GM19025 (cell line): Measurements from ENCODE around the gene PBX3.
"Not testable (repeated sequence)": the region's sequence is repeated elsewhere in the genome, so short reads cannot be mapped to it uniquely, and the experiment has no call there.

Experiments used
- ATAC-seq: cut with Tn5 transposase; IDR thresholded peaks from one replicate; pipeline ENCODE4 v1.9.1; 2021; ENCODE audit warnings: mild to moderate bottlenecking, low read depth, moderate library complexity; ENCODE audit not compliant: unreplicated experiment

The PBX3 gene

DNA sequence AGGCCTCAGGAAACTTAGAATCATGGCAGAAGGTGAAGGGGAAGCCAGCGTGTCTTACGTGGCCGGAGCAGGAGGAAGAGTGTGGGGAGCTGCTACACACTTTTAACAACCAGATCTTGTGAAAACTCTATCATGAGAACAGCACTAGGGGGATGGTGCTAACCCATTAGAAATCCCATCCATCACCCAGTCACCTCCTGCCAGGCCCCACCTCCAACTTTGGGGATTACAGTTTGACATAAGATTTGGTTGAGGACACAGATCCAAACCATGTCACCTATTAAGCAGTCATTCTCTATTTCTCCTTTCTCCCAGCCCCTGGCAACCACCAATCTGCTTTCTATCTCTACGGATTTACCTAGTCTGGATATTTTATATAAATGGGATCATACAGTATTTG, 26.9 kb downstream of the PBX3 start:
- no peak for ATAC-seq

DNA sequence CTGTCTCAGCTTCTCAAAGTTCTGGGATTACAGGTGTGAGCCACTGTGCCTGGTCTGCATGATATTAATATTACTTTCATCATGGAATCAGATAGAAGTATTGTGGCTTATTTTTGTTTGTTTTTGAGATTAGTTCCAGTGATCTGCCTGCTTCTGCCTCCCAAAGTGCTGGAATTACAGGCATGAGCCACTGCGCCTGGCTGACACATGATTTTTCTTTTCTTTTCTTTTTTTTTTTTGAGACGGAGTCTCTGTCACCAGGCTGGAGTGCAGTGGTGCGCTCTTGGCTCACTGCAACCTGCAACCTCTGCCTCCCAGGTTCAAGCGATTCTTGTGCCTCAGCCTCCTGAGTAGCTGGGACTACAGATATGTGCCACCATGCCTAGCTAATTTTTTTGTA, 29.6 kb downstream of the PBX3 start:
- not testable (repeated sequence) for ATAC-seq

DNA sequence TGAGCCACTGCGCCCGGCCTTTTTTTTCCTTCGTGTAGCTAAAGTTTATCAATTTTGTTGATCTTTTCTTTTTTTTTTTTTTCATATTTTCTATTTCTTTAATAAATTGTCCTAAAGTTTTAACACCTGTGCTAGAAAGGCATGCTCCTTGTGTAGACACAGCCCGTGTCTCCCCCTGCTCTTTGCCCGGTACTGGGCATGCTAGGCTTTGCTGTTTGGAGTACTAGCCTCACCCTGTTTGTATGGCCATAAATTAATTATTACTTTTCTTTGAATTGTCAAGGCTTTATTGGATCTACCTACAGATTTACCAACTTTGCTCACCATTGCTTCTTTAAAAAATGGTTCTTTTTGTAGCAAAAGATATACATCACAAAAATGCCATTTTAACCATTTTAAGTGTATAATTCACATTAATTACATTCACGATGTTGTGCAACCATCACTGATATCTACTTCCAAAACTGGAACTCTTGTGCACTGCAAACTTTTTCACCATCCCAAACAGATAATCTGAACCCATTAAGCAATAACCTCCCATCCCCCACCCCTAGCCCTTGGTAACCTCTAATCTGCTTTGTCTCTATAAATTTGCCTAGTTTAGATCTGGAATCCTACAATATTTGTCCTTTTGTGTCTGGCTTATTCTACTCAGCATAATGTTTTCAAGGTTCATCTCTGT, 31.5 kb downstream of the PBX3 start:
- not testable (repeated sequence) for ATAC-seq

DNA sequence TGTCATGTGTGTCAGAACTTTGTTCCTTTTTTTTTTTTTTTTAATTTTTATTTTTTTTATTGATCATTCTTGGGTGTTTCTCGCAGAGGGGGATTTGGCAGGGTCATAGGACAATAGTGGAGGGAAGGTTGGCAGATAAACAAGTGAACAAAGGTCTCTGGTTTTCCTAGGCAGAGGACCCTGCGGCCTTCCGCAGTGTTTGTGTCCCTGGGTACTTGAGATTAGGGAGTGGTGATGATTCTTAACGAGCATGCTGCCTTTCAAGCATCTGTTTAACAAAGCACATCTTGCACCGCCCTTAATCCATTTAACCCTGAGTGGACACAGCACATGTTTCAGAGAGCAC, 32.0 kb downstream of the PBX3 start:
- ATAC-seq: not testable (repeated sequence)

DNA sequence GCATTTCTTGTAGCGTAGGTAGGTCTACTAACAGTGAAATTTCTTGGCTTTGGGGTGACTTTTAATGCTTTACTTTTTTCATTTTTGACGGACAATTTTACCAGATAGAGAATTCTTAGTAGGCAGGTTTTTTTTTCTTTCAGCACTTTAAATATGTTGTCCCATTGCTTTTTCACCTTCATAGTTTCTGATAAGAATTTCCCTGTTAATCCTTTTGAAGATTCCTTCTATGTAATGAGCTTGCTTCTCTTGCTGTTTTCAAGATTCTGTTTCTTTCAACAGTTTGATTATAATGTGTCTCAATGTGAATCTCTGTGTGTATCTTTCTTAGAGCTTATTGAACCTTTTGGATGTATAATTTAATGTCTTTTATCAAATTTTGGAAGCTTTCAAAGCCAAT, 35.5 kb downstream of the PBX3 start:
- no peak for ATAC-seq

DNA sequence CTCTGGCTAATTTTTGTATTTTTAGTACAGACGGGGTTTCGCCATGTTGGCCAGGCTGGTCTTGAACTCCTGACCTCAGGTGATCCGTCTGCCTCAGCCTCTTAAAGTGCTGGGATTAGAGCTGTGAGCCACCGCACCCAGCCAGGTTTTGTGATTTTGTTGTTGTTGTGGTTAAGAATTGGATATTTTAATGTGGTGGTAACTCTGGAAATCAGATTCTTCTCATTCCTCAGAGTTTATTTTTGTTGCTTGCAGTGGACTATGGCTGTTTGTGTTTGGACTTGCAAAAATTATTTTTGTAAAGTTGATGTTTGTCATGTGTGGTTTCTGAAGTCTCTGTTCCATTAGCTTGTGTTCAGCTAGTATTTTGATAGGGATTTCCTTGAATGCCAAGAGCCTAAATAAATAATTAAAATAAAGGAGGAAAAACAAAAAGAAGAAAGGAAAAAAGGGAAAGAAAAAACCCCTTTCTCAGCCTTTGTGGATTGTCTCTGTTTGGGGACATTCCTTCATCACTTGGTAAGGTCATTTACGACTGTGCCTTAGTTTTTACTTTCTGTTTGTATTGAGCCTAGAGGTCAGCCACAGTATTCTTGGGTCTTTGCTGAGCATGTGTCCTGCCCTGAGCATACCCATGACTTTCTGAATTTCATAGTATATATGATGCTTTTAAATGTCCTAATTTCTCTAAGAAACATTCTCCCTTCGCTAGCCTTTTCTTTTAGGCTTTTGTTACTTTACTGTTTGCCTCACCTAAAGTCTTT, 37.3 kb downstream of the PBX3 start:
- no peak for ATAC-seq

DNA sequence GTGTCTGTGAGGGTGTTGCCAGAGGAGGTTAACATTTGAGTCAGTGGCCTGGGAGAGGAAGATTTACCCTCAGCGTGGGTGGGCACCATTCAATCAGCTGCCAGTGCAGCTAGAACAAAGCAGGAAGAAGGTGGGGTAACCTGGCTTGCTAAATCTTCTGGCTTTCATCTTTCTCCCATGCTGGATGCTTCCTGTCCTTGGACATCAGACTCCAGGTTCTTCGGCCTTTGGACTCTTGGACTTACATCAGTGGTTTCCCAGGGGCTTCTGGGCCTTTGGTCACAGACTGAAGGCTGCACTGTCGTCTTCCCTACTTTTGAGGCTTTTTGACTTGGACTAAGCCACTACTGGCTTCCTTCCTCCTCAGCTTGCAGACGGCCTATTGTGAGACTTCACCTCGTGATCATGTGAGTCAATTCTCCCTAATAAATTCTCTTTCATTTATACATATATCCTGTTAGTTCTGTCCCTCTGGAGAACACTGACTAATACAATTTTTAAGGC, 38.1 kb downstream of the PBX3 start:
- ATAC-seq: no peak

DNA sequence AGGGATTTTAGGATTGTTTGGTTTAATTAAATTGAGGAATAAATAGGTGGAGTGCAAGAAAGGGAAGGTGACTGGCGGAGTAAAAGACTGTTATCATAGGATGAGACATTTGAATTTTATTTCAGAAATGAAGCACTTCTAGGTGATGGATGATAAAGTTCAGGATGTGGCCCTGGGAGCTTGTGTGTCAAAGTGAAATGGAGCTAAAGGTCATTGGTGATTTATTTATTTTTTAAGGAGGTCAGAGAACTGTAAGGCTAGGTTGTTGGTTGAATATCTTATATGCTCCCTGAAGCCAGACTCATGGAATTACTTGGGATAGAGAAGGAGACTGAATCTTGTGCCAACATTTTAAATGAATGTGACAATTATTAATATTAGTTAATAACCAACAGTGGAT, 40.5 kb downstream of the PBX3 start:
- ATAC-seq: no peak

DNA sequence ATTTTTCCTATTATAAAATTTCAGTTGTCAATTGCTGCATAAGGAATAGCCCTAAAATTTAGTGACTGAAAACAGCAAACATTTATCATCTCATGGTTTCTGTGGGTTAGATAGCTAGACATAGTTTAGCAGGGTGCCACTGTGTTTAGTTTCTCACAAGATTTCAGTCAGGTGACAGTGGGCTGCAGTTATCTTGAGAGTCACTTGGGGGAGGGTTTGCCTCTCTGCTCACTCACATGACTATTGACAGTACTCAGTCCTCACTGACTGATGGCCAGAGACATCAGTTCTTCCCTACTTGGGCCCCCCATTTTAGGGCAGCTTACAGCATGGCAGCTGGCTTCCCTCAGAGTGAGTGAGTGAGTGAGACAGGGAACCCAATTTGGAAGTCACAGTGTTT, 42.0 kb downstream of the PBX3 start:
- ATAC-seq: no peak

DNA sequence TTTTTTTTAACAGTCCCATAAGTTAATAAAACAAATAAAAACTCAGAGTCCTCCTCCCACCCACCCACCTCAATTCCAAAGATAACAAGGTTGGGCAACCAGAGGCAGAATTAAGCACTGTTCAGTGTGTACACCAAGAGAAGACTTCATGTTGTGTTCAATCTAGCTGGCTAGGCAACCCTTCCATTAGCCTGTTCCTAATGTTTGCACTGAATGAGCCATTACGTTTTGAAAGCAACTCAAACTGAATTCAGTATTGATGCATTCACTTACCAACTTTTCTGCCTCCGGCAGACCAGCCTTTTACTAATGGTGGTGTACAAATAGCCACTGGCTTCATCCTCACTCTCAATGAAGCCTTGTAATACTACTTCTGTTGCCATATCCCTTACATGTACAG, 47.5 kb downstream of the PBX3 start:
- no peak for ATAC-seq

DNA sequence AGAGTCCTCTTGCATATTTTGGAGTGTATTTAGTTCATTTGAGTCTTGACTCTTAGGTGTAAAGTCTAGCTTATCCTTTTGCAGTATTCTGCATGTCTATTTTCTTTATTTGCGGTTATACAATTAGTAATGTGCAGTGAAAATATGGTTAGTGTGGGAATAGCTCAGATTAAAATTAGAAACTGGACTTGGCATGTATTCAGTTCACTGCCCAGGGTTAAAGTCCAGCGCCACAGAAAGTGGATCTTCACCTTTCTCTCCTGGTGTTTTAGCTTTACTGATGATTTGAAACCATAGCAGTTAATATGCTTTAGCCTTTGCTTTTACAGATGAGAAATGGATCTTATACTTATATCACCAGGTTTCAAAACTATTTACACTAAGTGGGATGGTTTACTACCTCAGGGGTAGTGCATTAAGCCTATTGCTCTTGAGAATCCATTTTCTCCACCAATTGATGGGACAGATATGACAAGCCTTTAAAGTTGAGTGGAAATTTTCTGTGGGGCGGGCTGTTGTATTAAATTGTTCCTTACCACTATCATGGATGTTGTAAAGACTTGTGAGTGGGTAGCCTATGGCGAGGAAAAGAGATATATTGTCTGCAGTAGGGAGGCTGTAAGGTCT, 48.9 kb downstream of the PBX3 start:
- no peak for ATAC-seq

DNA sequence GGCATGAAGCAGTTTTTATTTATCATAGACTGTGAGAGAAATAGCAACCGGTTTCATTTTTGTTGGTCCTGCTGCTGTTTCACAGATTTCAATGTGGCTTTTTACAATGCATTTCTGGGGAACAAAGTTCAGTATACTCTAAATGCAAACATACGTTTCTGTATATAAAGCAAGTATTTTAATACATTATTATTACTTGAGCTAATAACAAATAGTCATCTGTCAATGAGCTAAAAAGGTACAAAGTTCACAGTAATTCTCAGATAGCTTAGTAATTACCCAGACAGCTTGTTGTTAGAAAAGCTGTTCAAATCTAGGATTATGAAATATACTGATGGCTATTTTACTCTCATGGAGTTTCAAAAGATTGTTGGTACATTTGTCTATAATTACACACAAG, 50.8 kb downstream of the PBX3 start:
- no peak for ATAC-seq

DNA sequence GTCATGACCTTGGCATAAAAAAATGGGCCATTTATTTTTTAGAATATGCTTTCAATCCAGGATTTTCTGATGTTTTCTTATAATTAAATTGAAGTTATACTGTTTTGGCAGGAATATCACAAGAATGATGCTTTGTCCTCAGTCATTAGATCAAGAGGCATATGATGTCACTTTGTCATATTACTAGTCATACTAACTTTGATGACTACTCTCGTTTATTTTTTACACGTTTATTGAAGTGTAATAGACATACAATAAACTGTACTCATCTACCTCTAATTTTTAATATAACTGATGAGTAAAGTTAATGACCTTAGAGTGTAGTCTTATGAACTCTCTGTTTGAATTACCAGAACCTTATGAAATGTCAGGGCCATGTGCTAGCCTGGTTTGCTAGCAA, 56.4 kb downstream of the PBX3 start:
- no peak for ATAC-seq

DNA sequence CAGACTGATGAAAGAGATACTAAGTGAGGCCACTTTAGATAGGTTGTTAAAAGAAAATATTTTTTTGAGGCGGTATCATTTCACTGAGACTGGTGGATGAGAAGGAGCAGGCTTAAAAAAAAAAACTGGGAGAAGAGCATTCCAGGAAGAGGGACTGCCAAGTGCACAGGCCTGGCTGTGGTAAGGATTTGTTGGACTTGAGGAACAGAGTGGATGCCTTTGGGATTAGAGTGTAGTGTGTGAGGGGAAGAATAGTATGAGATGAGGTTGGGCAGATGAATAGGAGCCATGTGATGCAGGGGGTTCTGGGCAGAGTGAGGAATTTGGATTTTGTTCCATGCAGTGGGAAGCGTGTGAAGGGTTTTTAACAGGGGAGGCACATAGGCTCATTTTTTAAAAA, 57.9 kb downstream of the PBX3 start:
- ATAC-seq: no peak

DNA sequence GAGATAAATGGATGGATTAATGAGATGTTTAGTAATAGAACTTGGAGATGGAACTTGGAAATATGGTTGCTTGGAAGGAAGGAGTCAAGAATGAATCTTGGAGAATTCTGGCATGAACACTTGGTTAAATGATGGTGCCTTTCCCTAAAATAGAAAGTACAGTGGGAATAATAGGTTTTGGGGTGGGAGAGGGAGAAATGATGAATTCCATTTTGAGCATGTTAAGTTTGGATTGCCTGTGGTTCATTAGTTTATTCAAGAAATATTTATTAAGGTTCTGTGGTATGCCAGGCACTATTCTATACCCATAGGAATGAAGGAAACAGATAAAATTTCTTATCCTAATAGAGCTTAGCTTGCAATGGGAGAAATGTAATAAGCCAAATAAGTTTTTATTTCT, 58.4 kb downstream of the PBX3 start:
- ATAC-seq: no peak

DNA sequence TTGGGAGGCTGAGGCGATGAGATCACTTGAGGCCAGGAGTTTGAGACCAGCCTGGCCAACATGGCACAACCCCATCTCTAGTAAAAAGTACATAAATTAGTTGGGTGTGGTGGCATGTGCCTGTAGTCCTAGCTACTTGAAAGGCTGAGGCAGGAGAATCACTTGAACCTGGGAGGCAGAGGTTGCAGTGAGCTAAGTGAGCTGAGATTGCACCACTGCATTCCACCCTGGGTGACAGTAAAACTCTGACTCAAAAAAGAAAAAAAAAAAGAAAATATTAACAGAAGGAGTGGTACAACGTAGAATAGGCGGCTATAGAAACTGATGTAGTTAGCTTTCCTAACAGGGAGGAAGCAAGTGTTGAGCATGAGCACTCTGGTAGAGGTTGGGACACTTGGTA, 59.9 kb downstream of the PBX3 start:
- no peak for ATAC-seq

DNA sequence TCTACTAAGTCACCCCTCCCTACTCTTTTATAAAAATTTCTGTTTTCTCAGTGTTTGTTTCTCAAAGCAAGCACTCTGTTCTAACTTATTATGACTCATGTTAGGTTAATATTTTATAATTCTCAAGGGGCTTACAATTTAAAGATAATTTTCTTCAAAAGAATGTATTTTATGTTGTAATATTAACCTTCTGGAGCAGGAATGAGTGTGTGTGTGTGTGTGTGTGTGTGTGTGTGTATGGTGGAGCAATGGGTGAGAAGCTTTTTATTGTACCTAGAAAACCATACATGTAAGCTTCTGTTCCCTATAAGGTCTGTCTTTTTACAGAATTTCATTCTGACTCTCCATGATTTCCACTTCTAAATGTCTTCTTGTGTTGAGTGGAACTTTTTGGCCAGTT, 63.0 kb downstream of the PBX3 start:
- ATAC-seq: no peak

DNA sequence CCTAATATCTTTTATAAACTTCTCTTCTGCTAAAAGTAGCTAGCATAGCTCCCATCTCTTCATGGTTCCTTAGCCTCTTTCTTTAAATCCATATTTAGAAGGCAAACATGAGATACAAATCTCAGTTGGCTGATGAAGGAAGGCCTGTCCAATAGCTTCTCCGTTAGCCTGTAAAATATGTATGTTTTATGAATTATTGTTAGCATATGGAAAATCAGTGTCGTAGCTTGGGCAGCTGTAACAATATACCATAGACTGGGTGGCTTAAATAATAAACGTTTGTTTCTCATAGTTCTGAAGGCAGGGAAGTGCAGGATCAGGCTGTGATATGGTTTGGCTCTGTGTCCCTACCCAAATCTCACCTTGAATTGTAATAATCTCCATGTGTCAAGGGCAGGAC, 63.8 kb downstream of the PBX3 start:
- ATAC-seq: no peak

DNA sequence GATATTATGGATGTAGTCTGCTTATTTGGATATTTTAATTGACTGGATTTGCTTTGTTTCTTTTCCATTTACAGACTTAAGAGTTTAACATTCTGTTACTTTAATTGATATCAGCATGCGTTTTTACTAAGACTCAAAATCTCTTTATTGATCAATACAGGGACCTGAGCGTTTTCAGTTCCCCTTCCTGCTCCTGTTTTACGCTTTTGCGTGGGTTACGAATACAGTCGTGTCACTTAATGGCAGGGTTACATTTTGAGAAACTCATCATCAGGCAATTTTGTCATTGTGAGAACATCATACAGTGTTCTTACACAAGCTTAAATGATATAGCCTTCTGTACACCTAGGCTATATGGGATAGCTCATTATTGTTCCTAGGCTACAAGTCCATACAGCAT, 65.2 kb downstream of the PBX3 start:
- no peak for ATAC-seq

DNA sequence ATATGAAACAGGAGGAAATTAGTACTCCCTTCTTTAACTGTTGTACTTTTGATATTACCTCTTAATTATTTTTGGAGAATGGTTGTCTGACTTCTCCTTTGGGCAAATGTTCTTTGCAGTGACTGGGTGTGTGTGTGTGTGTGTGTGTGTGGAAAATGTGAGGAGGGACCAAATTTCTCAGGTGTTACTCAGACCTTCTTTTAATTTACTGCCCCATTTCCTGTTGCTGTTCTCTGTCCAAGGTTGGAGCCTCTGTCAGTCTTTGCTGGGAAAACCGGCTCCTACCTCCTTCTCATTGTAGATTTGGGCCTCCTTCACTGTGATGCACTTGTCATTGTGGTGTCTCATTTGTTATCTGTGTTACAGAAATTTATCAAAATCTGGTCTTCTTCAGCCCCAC, 68.4 kb downstream of the PBX3 start:
- ATAC-seq: no peak

DNA sequence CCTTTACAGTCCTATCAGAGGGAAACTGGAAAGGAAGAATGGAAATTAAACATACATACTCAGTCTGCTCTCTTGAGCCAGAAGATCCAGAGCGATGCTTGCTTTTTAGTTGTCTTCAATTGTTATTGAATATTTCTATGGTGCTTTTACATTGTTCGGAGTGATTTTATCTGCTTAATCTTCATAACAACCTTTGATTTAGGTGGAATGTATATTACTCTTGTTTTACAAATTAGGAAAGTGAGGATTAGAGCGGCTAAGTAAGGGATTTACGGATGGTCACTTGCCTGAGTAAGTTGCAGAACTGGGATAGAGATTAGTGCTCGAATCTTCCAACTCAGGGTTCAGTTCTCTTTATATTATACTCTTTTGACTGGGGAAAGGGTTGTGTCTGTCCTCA, 69.1 kb downstream of the PBX3 start:
- ATAC-seq: no peak
